ENCODE results near the gene CPNE2.

DNA sequence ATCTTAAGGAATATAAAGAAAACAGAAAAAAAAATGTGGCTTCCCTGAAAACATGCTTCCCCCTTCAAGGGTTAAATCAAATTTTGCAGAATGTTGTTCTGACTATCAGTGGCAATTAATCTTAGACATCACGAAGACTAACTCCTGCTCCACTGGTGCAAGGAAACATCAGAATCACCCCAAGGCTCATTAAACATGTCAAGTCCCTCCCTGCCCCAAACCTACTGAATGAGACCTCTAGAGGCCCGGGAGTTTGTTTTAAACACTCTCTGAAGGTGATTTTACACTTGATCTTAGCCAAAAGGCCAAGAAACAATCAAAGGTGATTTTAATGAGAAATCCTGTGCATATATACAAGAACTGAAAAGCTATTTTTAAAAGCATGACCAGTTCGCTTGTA lies 75.2 kb downstream of the CPNE2 start:
- TF ChIP-seq, protein P1, sequence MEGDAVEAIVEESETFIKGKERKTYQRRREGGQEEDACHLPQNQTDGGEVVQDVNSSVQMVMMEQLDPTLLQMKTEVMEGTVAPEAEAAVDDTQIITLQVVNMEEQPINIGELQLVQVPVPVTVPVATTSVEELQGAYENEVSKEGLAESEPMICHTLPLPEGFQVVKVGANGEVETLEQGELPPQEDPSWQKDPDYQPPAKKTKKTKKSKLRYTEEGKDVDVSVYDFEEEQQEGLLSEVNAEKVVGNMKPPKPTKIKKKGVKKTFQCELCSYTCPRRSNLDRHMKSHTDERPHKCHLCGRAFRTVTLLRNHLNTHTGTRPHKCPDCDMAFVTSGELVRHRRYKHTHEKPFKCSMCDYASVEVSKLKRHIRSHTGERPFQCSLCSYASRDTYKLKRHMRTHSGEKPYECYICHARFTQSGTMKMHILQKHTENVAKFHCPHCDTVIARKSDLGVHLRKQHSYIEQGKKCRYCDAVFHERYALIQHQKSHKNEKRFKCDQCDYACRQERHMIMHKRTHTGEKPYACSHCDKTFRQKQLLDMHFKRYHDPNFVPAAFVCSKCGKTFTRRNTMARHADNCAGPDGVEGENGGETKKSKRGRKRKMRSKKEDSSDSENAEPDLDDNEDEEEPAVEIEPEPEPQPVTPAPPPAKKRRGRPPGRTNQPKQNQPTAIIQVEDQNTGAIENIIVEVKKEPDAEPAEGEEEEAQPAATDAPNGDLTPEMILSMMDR (IDR thresholded peaks at IDR 0.05): no peak
- no peak for TF ChIP-seq POLR2A (IDR thresholded peaks at IDR 0.05)

All from testis (tissue), 2 donors.